WTC11 (cell line): ENCODE measurements around the gene AOX1. TPM values are rescaled to one million over a fixed set of nuclear protein-coding genes. Genes with fewer than 3 reads are reported as not detected.

ENCODE experiments used
- ATAC-seq: fragments of 200-7000 bp; cut with Tn5 transposase; 2 replicates; pipeline ENCODE4 v1.10.0; 2021; ENCODE audit warnings: mild to moderate bottlenecking, moderate library complexity
- CTCF ChIA-PET: fragments of 300-600 bp; sonication (Branson Sonifier 250); formaldehyde crosslinking; loops from one replicate; lab custom pipeline; 2021; ENCODE audit warnings: antibody characterized with exemption; lab: Charles Lee
- POLR2A ChIA-PET: fragments of 350-600 bp; sonication (Branson Sonifier 250); formaldehyde crosslinking; loops from one replicate; lab custom pipeline; 2021; ENCODE audit warnings: antibody characterized with exemption; lab: Charles Lee
- DNase-seq: peaks from one replicate; pipeline ENCODE4 v3.0.0; 2021; ENCODE audit warnings: low spot score
- H3K27ac Mint-ChIP-seq: 2 replicates; pipeline ENCODE4 v1.8.0; 2021; ENCODE audit warnings: mixed read lengths
- H3K27me3 Mint-ChIP-seq: 2 replicates; pipeline ENCODE4 v1.8.0; 2021; ENCODE audit warnings: low read depth, mild to moderate bottlenecking, moderate library complexity, mixed read lengths
- H3K36me3 Mint-ChIP-seq: 2 replicates; pipeline ENCODE4 v1.8.0; 2021; ENCODE audit warnings: mixed read lengths
- H3K4me1 Mint-ChIP-seq: 2 replicates; pipeline ENCODE4 v1.8.0; 2022; ENCODE audit warnings: mixed read lengths
- H3K4me3 Mint-ChIP-seq: 2 replicates; pipeline ENCODE4 v1.8.0; 2021; ENCODE audit warnings: mild to moderate bottlenecking, moderate library complexity, mixed read lengths
- H3K9me3 Mint-ChIP-seq: 2 replicates; pipeline ENCODE4 v1.8.0; 2021; ENCODE audit warnings: mixed read lengths
- AR ChIP-seq: fragments of 250-450 bp; sonication (Bioruptor Pico); IDR thresholded peaks from 2 replicates; pipeline ENCODE4 v1.9.0; 2021; ENCODE audit warnings: mild to moderate bottlenecking
- CREB1 ChIP-seq: sonication (generic); formaldehyde crosslinking; IDR thresholded peaks from 2 replicates; pipeline ENCODE4 v1.8.0; 2023; ENCODE audit warnings: mild to moderate bottlenecking, missing genetic modification reagents
- ERG ChIP-seq: fragments of 250-450 bp; sonication (Bioruptor Pico); IDR thresholded peaks from 2 replicates; pipeline ENCODE4 v1.8.0; 2021; ENCODE audit warnings: mild to moderate bottlenecking
- ETV6 ChIP-seq: sonication (generic); formaldehyde crosslinking; IDR thresholded peaks from 2 replicates; pipeline ENCODE4 v1.8.1; 2022; ENCODE audit warnings: mild to moderate bottlenecking, missing genetic modification reagents
- FOXJ3 ChIP-seq: sonication (generic); formaldehyde crosslinking; IDR thresholded peaks from 2 replicates; pipeline ENCODE4 v1.9.0; 2021; ENCODE audit warnings: missing genetic modification reagents, mild to moderate bottlenecking, borderline replicate concordance
- FOXK1 ChIP-seq: sonication (generic); formaldehyde crosslinking; IDR thresholded peaks from 2 replicates; pipeline ENCODE4 v1.8.0; 2022; ENCODE audit warnings: mild to moderate bottlenecking, moderate library complexity, missing genetic modification reagents
- MYBL2 ChIP-seq: sonication (generic); formaldehyde crosslinking; IDR thresholded peaks from 2 replicates; pipeline ENCODE4 v1.8.1; 2023; ENCODE audit warnings: mild to moderate bottlenecking, moderate library complexity, missing genetic modification reagents
- NFATC4 ChIP-seq: fragments of 250-450 bp; sonication (Bioruptor Pico); IDR thresholded peaks from 2 replicates; pipeline ENCODE4 v1.9.0; 2021; ENCODE audit warnings: mild to moderate bottlenecking
- NR1H2 ChIP-seq: sonication (generic); formaldehyde crosslinking; IDR thresholded peaks from 2 replicates; pipeline ENCODE4 v1.9.0; 2021; ENCODE audit warnings: mild to moderate bottlenecking, moderate library complexity, missing genetic modification reagents
- SP1 ChIP-seq: sonication (generic); formaldehyde crosslinking; conservative IDR thresholded peaks from 2 replicates; pipeline ENCODE4 v1.8.1; 2022; ENCODE audit warnings: missing genetic modification reagents
- TP53 ChIP-seq: sonication (generic); formaldehyde crosslinking; IDR thresholded peaks from 2 replicates; pipeline ENCODE4 v1.8.1; 2023; ENCODE audit warnings: mild to moderate bottlenecking, missing genetic modification reagents
- ZBTB21 ChIP-seq: sonication (generic); formaldehyde crosslinking; IDR thresholded peaks from 2 replicates; pipeline ENCODE4 v1.8.1; 2023; ENCODE audit warnings: mild to moderate bottlenecking, missing genetic modification reagents, borderline replicate concordance
- ZNF138 ChIP-seq: sonication (generic); formaldehyde crosslinking; conservative IDR thresholded peaks from 2 replicates; pipeline ENCODE4 v1.8.1; 2022; ENCODE audit warnings: mild to moderate bottlenecking, moderate library complexity, missing genetic modification reagents
- ZNF281 ChIP-seq: sonication (generic); formaldehyde crosslinking; IDR thresholded peaks from 2 replicates; pipeline ENCODE4 v1.8.0; 2023; ENCODE audit warnings: mild to moderate bottlenecking, missing genetic modification reagents
- ZNF317 ChIP-seq: sonication (generic); formaldehyde crosslinking; IDR thresholded peaks from 2 replicates; pipeline ENCODE4 v1.8.1; 2023; ENCODE audit warnings: low read depth, mild to moderate bottlenecking, moderate library complexity, missing genetic modification reagents, borderline replicate concordance
- ZNF396 ChIP-seq: fragments of 250-450 bp; sonication (Bioruptor Pico); IDR thresholded peaks from 2 replicates; pipeline ENCODE4 v1.8.0; 2021; ENCODE audit warnings: mild to moderate bottlenecking, moderate library complexity, borderline replicate concordance
- ZNF423 ChIP-seq: fragments of 250-450 bp; sonication (Bioruptor Pico); IDR thresholded peaks from 2 replicates; pipeline ENCODE4 v2.1.2; 2022; ENCODE audit warnings: mild to moderate bottlenecking, moderate library complexity
- ZSCAN18 ChIP-seq: fragments of 250-450 bp; sonication (Bioruptor Pico); IDR thresholded peaks from 2 replicates; pipeline ENCODE4 v2.1.2; 2022; ENCODE audit warnings: mild to moderate bottlenecking, moderate library complexity
- total RNA-seq: library from RNA; stranded (reverse); gene quantifications from 3 replicates; pipeline ENCODE4 v1.2.3, GENCODE V29; 2021
- TF ChIP-seq, protein P1 (sequence below): sonication (generic); formaldehyde crosslinking; IDR thresholded peaks from 2 replicates; pipeline ENCODE4 v1.8.0; 2023; ENCODE audit warnings: missing genetic modification reagents
- TF ChIP-seq, protein P2 (sequence below): sonication (generic); formaldehyde crosslinking; IDR thresholded peaks from 2 replicates; pipeline ENCODE4 v1.8.1; 2022; ENCODE audit warnings: mild to moderate bottlenecking, moderate library complexity, missing genetic modification reagents
- TF ChIP-seq, protein P3 (sequence below): sonication (generic); formaldehyde crosslinking; IDR thresholded peaks from 2 replicates; pipeline ENCODE4 v1.8.1; 2022; ENCODE audit warnings: low read depth, missing genetic modification reagents, borderline replicate concordance

AOX1 gene
- total RNA-seq, 1 experiment from 2014 or later = 4.8 TPM

- TF ChIP-seq CREB1 (CRISPR knock-in tag) = no peak
- no peak for TF ChIP-seq AR (CRISPR knock-in tag)
- no peak for TF ChIP-seq ZNF138 (CRISPR knock-in tag)
- no peak for TF ChIP-seq FOXJ3 (CRISPR knock-in tag)
- no peak for TF ChIP-seq ERG (CRISPR knock-in tag)
- TF ChIP-seq TP53 (CRISPR knock-in tag) = no peak
- no peak for TF ChIP-seq NFATC4 (CRISPR knock-in tag)
- no peak for TF ChIP-seq ETV6 (CRISPR knock-in tag)
- TF ChIP-seq ZNF396 (CRISPR knock-in tag) = no peak
- TF ChIP-seq NR1H2 (CRISPR knock-in tag) = no peak
- TF ChIP-seq ZNF423 (CRISPR knock-in tag) = no peak
- no peak for TF ChIP-seq ZBTB21 (CRISPR knock-in tag)
- TF ChIP-seq ZNF317 (CRISPR knock-in tag) = no peak
- TF ChIP-seq, all 79 proteins: peak for 0
- ChIA-PET POLR2A (no interaction called here), CTCF (no interaction called here)
- no peak overlapping the region for H3K4me3 Mint-ChIP-seq
- no peaks in the 10 kb centered on the region for H3K4me1 Mint-ChIP-seq
- no peaks in the 10 kb centered on the region for H3K36me3 Mint-ChIP-seq
- no peak for DNase-seq
- H3K27me3 Mint-ChIP-seq = no peaks in the 10 kb centered on the region; the same call in 1 of the 2 replicates
- no peak for ATAC-seq
- no peak overlapping the region for H3K27ac Mint-ChIP-seq
- no peaks in the 10 kb centered on the region for H3K9me3 Mint-ChIP-seq
Observed at GRCh38 chr2:200655918-200656580, 70.2 kb downstream of the AOX1 start.

DNA sequence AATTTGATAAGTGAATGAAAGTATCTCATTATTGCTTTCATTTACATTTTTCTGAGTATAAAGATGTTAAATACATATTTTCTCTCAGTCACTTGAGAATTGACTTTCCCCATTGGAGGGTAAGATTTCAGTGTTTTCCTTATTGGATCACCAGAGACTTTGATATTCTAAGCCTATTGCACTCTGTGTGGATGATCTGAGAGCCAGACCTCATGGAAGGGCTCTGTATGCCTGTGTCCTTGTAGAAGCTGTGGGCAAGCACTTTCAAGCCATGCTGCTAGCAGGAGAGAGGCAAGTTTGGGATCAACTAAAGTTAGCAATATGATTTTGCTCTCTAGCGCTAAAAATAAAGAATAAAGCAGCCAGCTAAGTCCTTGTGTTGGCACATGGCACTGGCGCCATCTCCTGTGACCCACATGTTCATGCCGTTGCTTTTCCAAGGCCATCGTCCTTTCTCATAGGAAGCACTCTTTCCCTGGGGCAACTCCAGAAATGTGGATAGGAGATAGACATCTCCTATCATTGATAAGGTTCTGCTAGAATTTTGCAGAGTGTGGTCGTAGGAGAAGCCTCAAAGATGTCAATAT lies 72.6 kb downstream of the AOX1 start:
- no peaks in the 10 kb centered on the region; the same call in 1 of the 2 replicates for H3K27me3 Mint-ChIP-seq
- no peaks in the 10 kb centered on the region for H3K4me1 Mint-ChIP-seq
- no peak overlapping the region for H3K27ac Mint-ChIP-seq
- H3K9me3 Mint-ChIP-seq = no peaks in the 10 kb centered on the region
- POLR2A ChIA-PET = no interaction called here
- H3K4me3 Mint-ChIP-seq = no peak overlapping the region
- DNase-seq (peak; percentile 20), ATAC-seq (peak; percentile 50; the same call in 1 of the 2 replicates)
- H3K36me3 Mint-ChIP-seq = no peaks in the 10 kb centered on the region
- CTCF ChIA-PET = interaction anchor here (0.6 to 1.4 kb wide), 5 partner anchors 71 to 673 kb away, joined by 3 to 8 read pairs (median 3); partner anchors contain the start of gene AOX1
- TF ChIP-seq FOXK1 (CRISPR knock-in tag) (no peak), SP1 (CRISPR knock-in tag) (no peak), ZNF281 (CRISPR knock-in tag) (no peak), ERG (CRISPR knock-in tag) (no peak), ZSCAN18 (CRISPR knock-in tag) (no peak), MYBL2 (no peak), NR1H2 (CRISPR knock-in tag) (no peak)
- TF ChIP-seq, protein P1, sequence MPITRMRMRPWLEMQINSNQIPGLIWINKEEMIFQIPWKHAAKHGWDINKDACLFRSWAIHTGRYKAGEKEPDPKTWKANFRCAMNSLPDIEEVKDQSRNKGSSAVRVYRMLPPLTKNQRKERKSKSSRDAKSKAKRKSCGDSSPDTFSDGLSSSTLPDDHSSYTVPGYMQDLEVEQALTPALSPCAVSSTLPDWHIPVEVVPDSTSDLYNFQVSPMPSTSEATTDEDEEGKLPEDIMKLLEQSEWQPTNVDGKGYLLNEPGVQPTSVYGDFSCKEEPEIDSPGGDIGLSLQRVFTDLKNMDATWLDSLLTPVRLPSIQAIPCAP (CRISPR knock-in tag) = no peak
- TF ChIP-seq, protein P2, sequence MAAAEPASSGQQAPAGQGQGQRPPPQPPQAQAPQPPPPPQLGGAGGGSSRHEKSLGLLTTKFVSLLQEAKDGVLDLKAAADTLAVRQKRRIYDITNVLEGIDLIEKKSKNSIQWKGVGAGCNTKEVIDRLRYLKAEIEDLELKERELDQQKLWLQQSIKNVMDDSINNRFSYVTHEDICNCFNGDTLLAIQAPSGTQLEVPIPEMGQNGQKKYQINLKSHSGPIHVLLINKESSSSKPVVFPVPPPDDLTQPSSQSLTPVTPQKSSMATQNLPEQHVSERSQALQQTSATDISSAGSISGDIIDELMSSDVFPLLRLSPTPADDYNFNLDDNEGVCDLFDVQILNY (CRISPR knock-in tag) = no peak
- TF ChIP-seq, protein P3, sequence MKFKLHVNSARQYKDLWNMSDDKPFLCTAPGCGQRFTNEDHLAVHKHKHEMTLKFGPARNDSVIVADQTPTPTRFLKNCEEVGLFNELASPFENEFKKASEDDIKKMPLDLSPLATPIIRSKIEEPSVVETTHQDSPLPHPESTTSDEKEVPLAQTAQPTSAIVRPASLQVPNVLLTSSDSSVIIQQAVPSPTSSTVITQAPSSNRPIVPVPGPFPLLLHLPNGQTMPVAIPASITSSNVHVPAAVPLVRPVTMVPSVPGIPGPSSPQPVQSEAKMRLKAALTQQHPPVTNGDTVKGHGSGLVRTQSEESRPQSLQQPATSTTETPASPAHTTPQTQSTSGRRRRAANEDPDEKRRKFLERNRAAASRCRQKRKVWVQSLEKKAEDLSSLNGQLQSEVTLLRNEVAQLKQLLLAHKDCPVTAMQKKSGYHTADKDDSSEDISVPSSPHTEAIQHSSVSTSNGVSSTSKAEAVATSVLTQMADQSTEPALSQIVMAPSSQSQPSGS (CRISPR knock-in tag) = no peak
